GM20431 (cell line): Measurements from ENCODE around the gene CDH22.

Experiments used
- in situ Hi-C: fragments of 300-500 bp; cut with MseI, MboI; formaldehyde crosslinking; loops from one replicate; pipeline ENCODE4 v1.15.0; 2020; ENCODE audit warnings: low sequenced_read_pairs; ENCODE audit not compliant: unreplicated experiment

CDH22 gene

DNA sequence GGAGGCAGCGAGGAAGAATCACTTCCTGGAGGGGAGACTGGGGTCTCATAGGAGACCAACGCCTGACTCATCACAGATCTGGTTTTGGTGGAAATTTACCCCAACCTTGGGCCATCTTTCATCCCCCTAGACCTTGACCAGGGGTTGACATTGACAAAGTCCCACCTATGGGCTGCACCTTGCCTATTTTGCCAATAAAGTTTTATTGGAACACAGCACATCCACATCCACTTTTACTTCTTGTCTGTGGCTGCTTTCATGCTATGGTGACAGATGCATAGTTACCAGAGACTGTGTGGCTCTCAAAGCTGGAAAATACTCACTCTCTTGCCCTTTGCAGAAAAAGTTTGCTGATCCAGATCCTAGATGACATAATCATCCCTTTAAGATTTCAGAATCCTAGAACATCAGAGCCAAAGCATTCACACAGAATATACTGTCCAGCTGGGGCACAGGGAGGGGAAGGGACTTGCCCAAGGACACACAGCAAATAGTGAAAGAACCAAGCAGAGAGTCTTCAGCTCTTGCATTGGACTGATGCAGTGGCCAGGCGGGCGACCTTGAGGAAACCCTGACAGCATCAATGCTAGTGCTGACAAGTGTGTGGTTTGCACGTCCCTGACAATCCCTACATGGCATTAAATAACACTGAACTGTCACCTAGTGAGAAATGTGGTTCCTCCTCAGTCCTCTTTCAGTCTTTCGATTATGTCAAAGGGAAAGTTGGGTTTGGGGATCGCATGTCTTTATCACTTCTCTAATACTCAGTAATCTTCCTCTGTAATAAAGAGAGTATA, 149.0 kb downstream of the CDH22 start:
- in situ Hi-C loops = no loop called here

DNA sequence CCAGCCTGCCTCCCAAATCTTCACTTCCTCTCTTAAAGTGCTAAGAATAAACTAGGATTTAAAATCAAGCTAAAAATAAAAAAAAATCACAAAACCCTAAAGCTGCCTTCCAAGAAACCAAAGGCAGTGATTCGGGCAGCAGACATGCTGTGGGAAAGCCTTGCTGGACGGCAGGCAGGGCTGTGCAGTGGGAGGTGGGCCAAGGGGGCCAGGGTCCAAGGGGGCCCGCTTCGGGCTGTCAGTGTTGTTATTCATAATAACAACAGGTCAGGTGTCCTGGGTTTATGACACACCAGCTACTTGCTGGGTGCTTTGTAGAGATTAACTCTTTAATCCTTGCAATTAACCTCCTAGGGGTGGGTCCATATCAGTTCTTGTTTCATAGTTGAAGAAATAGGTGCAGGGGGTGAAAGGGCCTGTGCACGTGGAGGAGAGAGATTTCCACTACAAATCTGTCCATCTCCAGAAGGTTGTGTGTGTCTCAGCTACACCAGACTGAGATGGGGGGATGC, 149.8 kb downstream of the CDH22 start:
- in situ Hi-C loops = no loop called here

- in situ Hi-C loops = no loop called here
These were observed 150.7 kb downstream of the CDH22 start for GRCh38 chr20:46157625-46158024.

- in situ Hi-C loops = no loop called here
These were observed 151.2 kb downstream of the CDH22 start for GRCh38 chr20:46157076-46157592.

GRCh38 chr20:46156065-46156464, 152.2 kb downstream of the CDH22 start:
- in situ Hi-C loops = no loop called here

GRCh38 chr20:46154796-46155195, 153.5 kb downstream of the CDH22 start:
- in situ Hi-C loops = no loop called here

GRCh38 chr20:46154305-46154704, 154.0 kb downstream of the CDH22 start:
- in situ Hi-C loops = no loop called here

DNA sequence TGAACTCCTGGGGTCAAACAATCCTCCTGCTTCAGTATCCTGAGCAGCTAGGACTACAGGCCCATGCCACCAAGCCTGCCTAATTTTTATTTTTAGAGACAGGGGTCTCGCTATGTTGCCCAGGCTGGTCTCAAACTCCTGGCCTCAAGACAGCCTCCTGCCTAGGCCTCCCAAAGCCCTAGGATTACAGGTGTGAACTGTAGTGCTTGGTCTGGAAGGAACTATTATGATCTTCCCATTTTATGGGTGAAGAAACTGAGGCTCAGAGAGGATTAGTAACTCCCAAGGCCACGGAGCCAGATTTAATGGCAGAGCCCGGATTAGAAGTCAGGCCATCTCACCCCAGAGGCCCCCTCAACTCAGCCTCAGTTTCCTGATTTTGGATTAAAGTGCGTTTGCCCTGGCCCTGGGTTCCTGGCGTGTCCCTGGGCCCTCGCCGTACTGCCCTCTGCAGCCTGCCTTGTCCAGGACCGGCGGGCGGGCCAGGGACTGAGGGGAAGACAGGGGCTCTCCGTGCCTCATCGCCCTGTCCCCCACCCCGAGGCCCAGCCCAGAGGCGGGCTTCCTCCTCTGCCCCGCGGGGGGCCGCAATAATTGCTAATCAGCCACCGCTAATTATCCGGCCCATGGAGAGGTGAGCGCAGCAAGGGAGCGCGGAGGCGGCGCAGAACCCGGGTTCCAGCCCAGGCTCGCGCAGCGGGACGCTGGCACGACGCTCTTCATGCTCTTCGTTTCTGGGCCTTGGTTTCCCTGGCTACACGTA, 155.3 kb downstream of the CDH22 start:
- in situ Hi-C loops = no loop called here

DNA sequence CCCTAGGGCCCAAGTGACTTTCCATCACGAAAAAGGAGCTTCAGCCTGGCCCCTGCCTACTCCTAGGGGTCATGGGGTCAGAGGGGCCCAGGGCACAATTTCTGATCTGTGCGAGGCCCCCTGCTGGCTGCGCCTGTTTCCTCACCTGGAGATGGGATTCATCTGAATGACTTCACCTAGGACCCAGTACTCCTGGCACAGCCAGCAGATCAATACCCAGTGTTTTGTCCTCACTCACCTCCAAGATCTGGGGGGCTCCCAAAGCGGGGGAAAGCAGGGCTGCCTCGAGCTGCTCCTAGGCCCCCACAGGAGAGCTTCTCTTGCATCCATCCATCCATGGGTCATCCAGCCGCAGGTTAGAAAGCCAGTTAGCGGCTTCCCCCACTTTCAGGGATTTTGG, 156.4 kb downstream of the CDH22 start:
- in situ Hi-C loops = no loop called here

GRCh38 chr20:46150943-46151342, 157.4 kb downstream of the CDH22 start:
- in situ Hi-C loops = no loop called here

GRCh38 chr20:46148313-46149208, 159.7 kb downstream of the CDH22 start:
- in situ Hi-C loops = no loop called here

GRCh38 chr20:46145713-46146112, 162.6 kb downstream of the CDH22 start:
- in situ Hi-C loops = no loop called here

GRCh38 chr20:46144432-46145025, 163.8 kb downstream of the CDH22 start:
- in situ Hi-C loops = no loop called here

DNA sequence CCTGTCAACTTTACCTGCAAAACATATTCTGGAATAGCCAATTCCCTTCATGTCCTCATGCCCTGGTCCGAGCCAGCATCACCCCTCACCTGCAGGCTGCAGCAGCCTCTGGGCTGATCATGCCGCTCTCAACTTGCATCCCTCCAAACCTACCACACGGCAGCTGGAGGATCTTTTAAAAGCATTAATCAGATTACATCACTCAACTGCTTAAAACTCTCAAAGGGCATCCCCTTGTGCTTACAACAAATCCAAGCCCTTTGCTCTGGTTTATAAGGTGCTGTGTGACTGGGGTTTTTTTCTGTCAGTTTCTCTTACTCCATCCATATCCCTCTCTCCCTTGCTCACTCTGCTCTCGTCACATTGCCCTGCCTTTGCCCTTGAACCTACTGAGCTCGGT, 166.2 kb downstream of the CDH22 start:
- in situ Hi-C loops = no loop called here

GRCh38 chr20:46139908-46140482, 168.3 kb downstream of the CDH22 start:
- in situ Hi-C loops = no loop called here

DNA sequence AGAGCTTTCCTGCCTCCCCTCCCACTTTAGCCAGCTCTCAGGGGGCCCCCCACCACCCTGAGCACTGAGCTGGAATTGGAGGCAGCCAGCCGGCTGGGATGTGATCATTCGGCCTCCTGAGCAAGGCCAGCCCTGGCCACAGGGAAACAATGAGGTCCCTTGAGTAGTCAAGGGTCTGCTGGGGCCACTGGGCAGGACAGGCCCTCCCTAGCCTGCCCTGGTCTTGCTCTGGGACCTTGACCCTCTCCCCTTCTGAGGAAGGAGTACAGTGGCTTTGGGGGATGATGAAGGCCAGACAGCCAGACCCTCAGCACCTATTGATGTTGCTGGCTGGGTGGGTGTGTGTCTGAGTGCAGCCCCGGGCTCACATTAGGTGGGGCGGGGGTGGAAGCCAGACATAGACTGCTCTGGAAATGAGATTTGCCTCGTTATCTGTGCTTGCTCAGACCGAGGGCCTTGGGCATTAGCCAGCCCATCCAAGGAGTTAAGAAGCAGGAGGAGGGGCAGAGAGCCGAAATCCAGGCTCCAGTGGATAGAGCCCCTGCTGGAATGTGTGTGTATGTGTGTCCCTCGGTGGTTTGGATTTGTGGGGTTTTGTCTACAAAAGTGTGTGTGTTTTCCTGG, 168.9 kb downstream of the CDH22 start:
- in situ Hi-C loops = no loop called here

DNA sequence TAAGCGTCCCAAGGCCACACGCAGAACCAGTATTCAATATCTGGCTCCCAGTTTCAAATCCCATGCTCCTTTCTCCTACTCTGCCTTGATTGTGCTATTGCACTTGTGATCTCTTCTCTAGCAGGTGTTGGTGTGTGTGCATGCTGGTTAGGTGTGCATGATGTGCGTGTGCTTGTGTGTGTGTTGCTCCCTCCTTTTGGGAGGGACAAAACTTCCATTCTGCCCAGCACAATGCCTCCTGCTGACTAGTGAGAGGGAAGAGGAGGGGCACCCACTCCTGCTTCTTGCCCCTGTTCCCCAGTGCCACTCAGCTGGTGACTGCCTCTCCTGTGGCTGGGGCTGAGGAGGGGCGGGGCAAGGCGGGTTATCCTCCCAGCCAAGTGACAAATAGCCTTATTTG, 170.5 kb downstream of the CDH22 start:
- in situ Hi-C loops = no loop called here

DNA sequence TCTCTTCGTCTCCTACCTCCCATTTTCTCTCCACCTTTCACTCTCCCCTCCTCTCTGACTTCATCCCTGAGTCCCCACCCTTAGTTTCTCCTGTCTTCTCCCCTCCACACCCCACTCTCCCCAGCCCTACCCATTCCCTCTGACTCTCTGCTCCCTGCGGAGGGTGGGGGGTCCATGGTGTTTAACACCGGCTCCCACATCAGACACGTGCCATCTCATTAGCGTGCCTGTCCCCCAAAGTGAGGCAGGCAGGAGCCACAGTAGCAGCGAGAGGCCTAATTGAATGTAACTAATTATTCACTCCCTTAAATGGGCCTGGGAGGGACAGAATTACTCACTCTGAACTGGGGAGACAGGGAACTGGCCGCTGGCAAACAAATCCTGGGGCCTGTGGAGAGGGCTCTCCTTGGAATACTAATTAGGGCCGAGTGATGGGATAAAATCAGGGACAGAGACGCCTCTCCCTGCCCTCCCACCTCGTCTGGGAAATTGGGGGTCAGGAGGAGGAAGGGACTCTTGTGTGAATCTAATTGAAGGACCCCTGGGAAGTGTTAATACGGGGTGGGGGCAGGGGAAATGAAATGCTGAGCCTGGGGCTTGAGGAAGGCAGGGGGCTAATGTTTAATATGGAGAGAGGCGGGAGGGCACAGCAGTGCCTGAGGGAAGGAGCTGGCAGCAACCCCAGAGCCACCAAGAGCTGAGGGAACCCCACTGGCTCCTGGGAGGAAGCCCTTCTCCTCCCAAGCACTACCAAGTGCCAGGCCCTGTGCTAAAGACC, 172.3 kb downstream of the CDH22 start:
- in situ Hi-C loops = no loop called here
